K562 (cell line): ENCODE results near the gene ELOB. TPM values are rescaled to one million over a fixed set of nuclear protein-coding genes. Genes with fewer than 3 reads are reported as not detected.

Source experiments
- ARID1B ChIP-seq: fragments of 450-650 bp; IDR thresholded peaks from 2 replicates; pipeline ENCODE4 v1.6.1; 2016; ENCODE audit warnings: antibody characterized with exemption, mild to moderate bottlenecking, inconsistent platforms
- ERF ChIP-seq: fragments of 450-650 bp; formaldehyde crosslinking; IDR thresholded peaks from 2 replicates; pipeline ENCODE4 v1.4.0; 2020; ENCODE audit warnings: mild to moderate bottlenecking, mixed read lengths
- JUN ChIP-seq, 2 experiments: sonication (generic) in 1 of 2; formaldehyde crosslinking in 1 of 2; IDR thresholded peaks; 2 replicates each; pipeline versions ENCODE4 v1.6.1 to v1.8.0; 2012 to 2022; ENCODE audit warnings: borderline replicate concordance in 2 of 2, mild to moderate bottlenecking in 2 of 2, improper control_type of control experiment in 1 of 2, low read depth in 1 of 2, low read length in 1 of 2, missing genetic modification reagents in 1 of 2
- KLF1 ChIP-seq: fragments of 450-650 bp; IDR thresholded peaks from 2 replicates; pipeline ENCODE4 v1.6.1; 2016; ENCODE audit warnings: missing genetic modification characterization, missing compliant biosample characterization
- MYC ChIP-seq, 2 experiments: fragments of 250-450 bp in 1 of 2; sonication (Bioruptor Pico) in 1 of 2; IDR thresholded peaks; 2 replicates each; pipeline versions ENCODE4 v1.5.1 to v1.6.1; 2012 to 2021; ENCODE audit warnings: low read depth in 2 of 2, borderline replicate concordance in 1 of 2, improper control_type of control experiment in 1 of 2, low read length in 1 of 2, mild to moderate bottlenecking in 1 of 2, moderate library complexity in 1 of 2
- PML ChIP-seq: IDR thresholded peaks from 2 replicates; pipeline ENCODE4 v1.6.1; 2012; ENCODE audit warnings: low read length, inconsistent platforms
- RB1 ChIP-seq: fragments of 450-650 bp; IDR thresholded peaks from 2 replicates; pipeline ENCODE4 v1.6.1; 2017; ENCODE audit warnings: low read depth, mild to moderate bottlenecking
- TOE1 ChIP-seq, 2 experiments: fragments of 450-650 bp in 1 of 2; sonication (generic) in 1 of 2; formaldehyde crosslinking in 1 of 2; IDR thresholded peaks; 2 replicates each; pipeline versions ENCODE4 v1.7.1 to v1.8.0; 2016 to 2022; ENCODE audit warnings: borderline replicate concordance in 2 of 2, mild to moderate bottlenecking in 2 of 2, antibody characterized with exemption in 1 of 2, inconsistent platforms in 1 of 2, low read depth in 1 of 2, missing genetic modification reagents in 1 of 2, moderate library complexity in 1 of 2
- polyA plus RNA-seq, 8 experiments: library from polyadenylated mRNA; depleted of rRNA in 4 of 8; stranded (reverse) in 5 of 8; unstranded in 3 of 8; fragments of >200 nt; fragmentation: Nextera tagmentation in 2 of 8; fragmentation: Illumina TruSeq in 1 of 8; extraction: Ambion mirVana in 2 of 8; extraction: Trizol in 1 of 8; gene quantifications; 2 replicates each; pipeline versions ENCODE4 v1.2.1 to v1.2.3, GENCODE V29; 2011 to 2014; ENCODE audit warnings: inconsistent platforms in 1 of 8, missing spikeins in 1 of 8
- total RNA-seq, 7 experiments: library from RNA; depleted of rRNA in 6 of 7; stranded (reverse); fragments of >200 nt in 6 of 7; fragmentation: Illumina TruSeq in 2 of 7; extraction: Trizol in 2 of 7; gene quantifications; 2 replicates each; pipeline versions ENCODE4 v1.2.1 to v1.2.3, GENCODE V29; 2011 to 2021; ENCODE audit warnings: low replicate concordance in 1 of 7
- TF ChIP-seq, protein P1 (sequence below): fragments of 450-650 bp; IDR thresholded peaks from 2 replicates; pipeline ENCODE4 v1.6.1; 2016; ENCODE audit warnings: borderline replicate concordance
- TF ChIP-seq, protein P2 (sequence below): fragments of 250-450 bp; sonication (Bioruptor Pico); IDR thresholded peaks from 2 replicates; pipeline ENCODE4 v1.9.0; 2021; ENCODE audit warnings: mild to moderate bottlenecking, inconsistent platforms
- TF ChIP-seq, protein P3 (sequence below): fragments of 450-650 bp; formaldehyde crosslinking; IDR thresholded peaks from 2 replicates; pipeline ENCODE4 v1.4.0; 2022; ENCODE audit warnings: mild to moderate bottlenecking, moderate library complexity
- TF ChIP-seq, protein P4 (sequence below), 2 experiments: fragments of 450-650 bp; IDR thresholded peaks; 2 replicates each; pipeline ENCODE4 v1.6.1; 2016
- TF ChIP-seq, protein P5 (sequence below), 2 experiments: fragments of 250-450 bp in 1 of 2; fragments of 450-650 bp in 1 of 2; sonication (Bioruptor Pico) in 1 of 2; IDR thresholded peaks; 2 replicates each; pipeline versions ENCODE4 v1.6.1 to v1.8.0; 2016 to 2021; ENCODE audit warnings: mild to moderate bottlenecking in 2 of 2, moderate library complexity in 2 of 2, missing compliant biosample characterization in 1 of 2, missing genetic modification characterization in 1 of 2

The ELOB gene
- total and polyA plus RNA-seq, 9 of the 15 experiments (the other 6 are each of a cell fraction or from before 2014, with no cell fraction given): 63.2 to 791 (median 237) TPM

DNA sequence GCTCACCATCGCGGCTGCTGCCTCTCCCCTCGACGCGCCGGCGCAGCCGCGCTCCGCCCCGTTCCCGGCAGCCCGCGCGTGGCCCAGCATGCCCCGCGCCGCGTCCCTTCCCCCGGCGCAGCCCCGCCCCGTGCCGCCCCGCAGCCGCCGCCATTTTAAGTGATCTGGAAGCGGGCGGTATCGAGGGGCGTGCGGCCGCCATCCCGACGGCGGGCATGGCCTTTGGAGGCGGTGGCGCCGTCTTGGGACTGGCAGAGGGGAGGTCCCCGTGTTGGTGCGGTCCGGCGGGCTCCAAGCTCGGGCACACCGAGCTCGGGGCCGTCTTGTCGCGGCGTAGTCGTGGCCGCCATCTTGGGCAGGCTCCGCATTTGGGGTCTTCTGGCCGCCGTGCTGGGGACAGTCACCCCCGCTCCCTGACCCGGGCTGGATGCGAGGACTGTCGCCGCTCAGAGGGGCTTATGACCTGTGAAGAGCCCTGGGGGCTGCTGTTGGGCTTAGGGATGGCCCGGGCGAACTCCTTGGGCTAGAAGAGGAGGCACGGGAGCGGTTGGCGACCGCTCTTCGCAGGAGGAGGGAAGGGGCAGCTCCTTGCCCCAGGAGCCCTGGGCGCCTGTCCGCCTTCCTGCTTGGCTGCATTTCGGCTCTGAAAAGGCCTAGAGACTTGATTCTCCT lies at the start of gene ELOB (continued):
- TF ChIP-seq PML (peak; percentile 31; the same call in 1 of the 2 replicates), JUN (IDR thresholded peaks at IDR 0.05; ENCODE audit: borderline replicate concordance, low read depth, low read length) (no peak), JUN (CRISPR knock-in tag; IDR thresholded peaks at IDR 0.05; ENCODE audit: borderline replicate concordance) (no peak; the same call in 1 of the 2 replicates), MYC (IDR thresholded peaks at IDR 0.05; ENCODE audit: low read depth, low read length) (peak; percentile 78), MYC (CRISPR knock-in tag; IDR thresholded peaks at IDR 0.05; ENCODE audit: borderline replicate concordance, low read depth) (peak; percentile 81; the same call in 1 of the 2 replicates), ARID1B (peak; percentile 23; the same call in 1 of the 2 replicates), ERF (CRISPR knock-in tag) (peak; percentile 84), TOE1 (IDR thresholded peaks at IDR 0.05; ENCODE audit: borderline replicate concordance) (peak; percentile 33; the same call in 1 of the 2 replicates), TOE1 (CRISPR knock-in tag; IDR thresholded peaks at IDR 0.05; ENCODE audit: borderline replicate concordance, low read depth) (no peak), RB1 (peak; percentile 81), KLF1 (0 out of 2 replicates have a peak, but pooled peaks have one; percentile 45)
- TF ChIP-seq, protein P1, sequence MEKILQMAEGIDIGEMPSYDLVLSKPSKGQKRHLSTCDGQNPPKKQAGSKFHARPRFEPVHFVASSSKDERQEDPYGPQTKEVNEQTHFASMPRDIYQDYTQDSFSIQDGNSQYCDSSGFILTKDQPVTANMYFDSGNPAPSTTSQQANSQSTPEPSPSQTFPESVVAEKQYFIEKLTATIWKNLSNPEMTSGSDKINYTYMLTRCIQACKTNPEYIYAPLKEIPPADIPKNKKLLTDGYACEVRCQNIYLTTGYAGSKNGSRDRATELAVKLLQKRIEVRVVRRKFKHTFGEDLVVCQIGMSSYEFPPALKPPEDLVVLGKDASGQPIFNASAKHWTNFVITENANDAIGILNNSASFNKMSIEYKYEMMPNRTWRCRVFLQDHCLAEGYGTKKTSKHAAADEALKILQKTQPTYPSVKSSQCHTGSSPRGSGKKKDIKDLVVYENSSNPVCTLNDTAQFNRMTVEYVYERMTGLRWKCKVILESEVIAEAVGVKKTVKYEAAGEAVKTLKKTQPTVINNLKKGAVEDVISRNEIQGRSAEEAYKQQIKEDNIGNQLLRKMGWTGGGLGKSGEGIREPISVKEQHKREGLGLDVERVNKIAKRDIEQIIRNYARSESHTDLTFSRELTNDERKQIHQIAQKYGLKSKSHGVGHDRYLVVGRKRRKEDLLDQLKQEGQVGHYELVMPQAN: no peak
- TF ChIP-seq, protein P2, sequence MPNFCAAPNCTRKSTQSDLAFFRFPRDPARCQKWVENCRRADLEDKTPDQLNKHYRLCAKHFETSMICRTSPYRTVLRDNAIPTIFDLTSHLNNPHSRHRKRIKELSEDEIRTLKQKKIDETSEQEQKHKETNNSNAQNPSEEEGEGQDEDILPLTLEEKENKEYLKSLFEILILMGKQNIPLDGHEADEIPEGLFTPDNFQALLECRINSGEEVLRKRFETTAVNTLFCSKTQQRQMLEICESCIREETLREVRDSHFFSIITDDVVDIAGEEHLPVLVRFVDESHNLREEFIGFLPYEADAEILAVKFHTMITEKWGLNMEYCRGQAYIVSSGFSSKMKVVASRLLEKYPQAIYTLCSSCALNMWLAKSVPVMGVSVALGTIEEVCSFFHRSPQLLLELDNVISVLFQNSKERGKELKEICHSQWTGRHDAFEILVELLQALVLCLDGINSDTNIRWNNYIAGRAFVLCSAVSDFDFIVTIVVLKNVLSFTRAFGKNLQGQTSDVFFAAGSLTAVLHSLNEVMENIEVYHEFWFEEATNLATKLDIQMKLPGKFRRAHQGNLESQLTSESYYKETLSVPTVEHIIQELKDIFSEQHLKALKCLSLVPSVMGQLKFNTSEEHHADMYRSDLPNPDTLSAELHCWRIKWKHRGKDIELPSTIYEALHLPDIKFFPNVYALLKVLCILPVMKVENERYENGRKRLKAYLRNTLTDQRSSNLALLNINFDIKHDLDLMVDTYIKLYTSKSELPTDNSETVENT: peak; percentile 89
- TF ChIP-seq, protein P3, sequence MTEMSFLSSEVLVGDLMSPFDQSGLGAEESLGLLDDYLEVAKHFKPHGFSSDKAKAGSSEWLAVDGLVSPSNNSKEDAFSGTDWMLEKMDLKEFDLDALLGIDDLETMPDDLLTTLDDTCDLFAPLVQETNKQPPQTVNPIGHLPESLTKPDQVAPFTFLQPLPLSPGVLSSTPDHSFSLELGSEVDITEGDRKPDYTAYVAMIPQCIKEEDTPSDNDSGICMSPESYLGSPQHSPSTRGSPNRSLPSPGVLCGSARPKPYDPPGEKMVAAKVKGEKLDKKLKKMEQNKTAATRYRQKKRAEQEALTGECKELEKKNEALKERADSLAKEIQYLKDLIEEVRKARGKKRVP (CRISPR knock-in tag): 0 out of 2 replicates have a peak, but pooled peaks have one; percentile 6
- TF ChIP-seq, protein P4, sequence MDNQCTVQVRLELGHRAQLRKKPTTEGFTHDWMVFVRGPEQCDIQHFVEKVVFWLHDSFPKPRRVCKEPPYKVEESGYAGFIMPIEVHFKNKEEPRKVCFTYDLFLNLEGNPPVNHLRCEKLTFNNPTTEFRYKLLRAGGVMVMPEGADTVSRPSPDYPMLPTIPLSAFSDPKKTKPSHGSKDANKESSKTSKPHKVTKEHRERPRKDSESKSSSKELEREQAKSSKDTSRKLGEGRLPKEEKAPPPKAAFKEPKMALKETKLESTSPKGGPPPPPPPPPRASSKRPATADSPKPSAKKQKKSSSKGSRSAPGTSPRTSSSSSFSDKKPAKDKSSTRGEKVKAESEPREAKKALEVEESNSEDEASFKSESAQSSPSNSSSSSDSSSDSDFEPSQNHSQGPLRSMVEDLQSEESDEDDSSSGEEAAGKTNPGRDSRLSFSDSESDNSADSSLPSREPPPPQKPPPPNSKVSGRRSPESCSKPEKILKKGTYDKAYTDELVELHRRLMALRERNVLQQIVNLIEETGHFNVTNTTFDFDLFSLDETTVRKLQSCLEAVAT (IDR thresholded peaks at IDR 0.05): peak in 1 of 2 experiments; percentile 50; a peak in 1 of 4 replicates
- TF ChIP-seq, protein P5, sequence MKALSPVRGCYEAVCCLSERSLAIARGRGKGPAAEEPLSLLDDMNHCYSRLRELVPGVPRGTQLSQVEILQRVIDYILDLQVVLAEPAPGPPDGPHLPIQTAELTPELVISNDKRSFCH (CRISPR knock-in tag; IDR thresholded peaks at IDR 0.05): no peak
- TF ChIP-seq, protein P5 (tag; IDR thresholded peaks at IDR 0.05): peak; percentile 39; the same call in 1 of the 2 replicates
